ENCODE data around the gene DIDO1.

Gene DIDO1

DNA sequence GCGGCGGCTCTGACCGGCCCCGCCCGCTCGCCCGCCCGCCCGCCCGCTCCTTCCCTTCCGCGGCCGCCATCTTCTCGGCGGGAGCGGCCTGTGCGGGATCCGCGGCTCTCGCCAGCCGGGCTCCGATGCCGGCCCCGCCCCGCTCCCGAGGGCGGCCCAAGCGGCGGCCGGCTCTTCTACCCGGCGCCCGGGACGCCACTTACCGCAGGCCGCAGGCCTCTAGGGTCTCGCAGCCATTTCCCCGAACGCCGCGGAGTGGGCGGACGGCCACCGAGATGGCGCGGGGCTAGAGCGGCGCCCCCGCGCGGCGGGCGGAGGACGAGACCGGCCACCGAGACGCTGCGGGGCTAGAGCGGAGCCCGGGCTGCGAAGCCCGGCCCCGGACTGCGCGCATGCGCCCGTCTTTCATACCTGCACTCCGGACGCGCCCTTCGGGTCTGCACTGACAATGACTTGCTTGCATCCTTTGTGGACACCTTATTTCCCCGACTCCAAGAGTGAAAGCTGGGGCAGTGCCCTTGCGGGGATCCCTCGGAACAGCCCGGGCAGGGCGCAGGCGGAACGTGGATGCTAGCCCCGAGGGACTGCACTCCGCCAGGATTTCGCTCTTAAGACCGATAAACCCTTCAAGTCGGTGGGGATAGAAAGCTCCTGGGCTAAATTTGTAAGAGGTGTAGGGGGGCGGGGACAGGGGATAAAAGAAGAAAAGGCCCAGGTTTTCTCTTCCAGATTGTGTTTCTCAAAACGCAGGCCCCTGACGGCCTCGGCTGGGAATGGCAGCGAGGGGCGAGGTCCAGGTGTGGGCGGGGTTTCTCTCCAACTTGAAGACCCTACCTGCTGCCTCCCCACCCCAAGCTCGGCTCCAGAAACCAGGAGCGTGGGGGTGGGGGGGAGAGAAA lies at the start of gene DIDO1:
Gene DIDO1 (minus strand): TSS at position 277 of the 899 bp plus-strand sequence.
- DNase-seq (ENCODE audit: low spot score): peak; percentile 93

DNA sequence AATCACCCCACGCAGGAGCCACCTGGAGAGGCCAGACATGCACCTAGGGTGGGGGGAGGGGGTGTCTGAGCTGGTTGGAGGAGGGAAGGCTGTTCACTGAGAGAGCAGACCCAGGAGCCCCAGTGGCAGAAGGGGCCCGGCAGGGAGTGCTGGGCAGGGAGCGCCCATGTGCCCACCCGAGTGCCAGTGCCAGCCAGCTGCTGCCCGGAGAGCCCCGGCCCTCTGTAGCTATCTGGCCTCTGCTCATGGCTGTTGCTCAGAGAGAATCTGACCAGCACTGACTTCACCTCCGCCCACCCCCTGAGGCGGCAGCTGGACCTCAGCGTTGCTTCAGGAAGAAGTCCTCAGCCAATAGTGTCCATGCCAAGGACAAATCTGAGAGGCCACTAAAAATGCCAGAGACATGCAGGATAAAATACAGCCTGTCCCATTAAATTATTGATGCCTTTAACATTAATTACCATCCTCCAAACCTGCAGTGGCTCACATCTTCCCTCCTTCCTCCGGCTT lies 49.0 kb upstream of the DIDO1 start:
- no peak for DNase-seq (ENCODE audit: low spot score)

DNA sequence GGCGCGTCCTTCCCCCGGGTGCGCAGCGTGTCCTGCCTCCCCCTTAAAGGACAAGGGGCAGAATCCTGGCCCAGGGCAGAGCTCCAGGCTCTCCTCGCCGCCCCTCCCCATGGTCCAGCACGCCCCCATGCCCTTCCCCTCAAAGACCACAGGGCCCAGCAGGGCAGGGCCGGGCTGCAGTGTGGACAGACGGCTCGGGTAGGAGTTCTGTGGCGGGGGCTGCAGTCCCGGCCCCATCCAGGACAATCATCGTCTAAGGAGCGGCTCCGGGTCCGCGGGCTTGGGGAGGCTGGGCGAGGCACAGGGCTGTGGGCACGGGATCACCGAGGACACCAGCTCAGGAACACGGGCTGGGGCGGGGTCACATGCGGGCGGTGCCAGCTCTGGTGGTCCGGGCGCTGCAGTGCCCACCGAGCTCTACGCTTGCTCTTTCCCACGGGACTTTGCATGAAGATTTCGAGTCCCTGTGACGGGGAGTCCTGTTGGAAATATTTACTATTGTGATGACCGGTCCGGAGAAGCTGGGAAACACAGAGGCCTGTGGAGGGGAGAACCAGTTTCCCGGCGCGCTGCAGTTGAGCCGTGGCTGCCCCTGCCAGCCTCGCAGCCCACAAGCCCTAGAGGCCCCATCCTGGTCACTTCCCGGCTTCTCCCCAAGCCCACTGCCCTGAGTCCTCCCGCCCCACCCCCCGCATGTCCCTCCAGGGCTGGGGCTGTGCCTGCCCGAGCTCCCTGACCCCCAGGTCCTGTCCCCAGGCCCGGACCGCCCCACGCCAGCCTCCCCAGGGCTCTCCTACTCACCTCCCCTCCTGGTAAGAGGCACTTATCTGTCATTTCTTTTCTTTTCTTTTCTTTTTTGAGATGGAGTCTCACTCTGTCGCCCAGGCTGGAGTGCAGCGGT lies 46.8 kb upstream of the DIDO1 start:
- no peak for DNase-seq (ENCODE audit: low spot score)

DNA sequence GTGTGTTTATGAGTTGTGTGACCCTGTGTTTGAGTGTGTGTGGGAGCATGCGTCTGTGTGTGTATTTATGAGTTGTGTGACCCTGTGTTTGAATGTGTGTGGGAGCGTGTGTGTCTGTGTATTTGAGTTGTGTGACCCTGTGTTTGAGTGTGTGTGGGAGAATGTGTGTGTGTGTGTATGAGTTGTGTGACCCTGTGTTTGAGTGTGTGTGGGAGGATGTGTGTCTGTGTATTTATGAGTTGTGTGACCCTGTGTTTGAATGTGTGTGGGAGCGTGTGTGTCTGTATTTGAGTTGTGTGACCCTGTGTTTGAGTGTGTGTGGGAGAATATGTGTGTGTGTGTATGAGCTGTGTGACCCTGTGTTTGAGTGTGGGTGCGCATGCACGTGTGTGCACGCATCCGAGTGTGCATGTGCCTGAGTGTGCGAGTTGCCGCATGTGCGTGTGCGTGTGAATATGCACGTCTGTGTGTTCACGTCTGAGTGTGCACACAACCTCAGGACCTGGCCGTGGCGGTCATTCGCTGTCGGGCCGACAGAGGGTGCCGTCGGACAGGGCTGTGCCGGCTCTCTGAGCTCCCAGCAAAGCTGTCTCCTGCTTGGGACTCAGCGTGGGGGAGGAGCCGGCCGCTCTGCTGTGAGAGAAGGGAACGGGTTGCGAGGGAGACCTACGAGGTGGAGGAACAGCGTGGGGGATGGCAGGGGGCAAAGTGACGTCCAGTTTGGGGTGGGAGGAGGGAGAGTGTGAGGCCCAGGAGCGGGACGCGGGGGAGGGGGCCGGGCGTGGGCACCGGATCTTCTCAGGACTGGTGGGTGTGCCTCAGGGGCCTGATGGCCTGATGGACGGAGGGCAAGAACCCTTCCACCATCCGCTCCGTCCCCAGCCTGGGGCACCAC lies 45.9 kb upstream of the DIDO1 start:
- peak; percentile 98 for DNase-seq (ENCODE audit: low spot score)

DNA sequence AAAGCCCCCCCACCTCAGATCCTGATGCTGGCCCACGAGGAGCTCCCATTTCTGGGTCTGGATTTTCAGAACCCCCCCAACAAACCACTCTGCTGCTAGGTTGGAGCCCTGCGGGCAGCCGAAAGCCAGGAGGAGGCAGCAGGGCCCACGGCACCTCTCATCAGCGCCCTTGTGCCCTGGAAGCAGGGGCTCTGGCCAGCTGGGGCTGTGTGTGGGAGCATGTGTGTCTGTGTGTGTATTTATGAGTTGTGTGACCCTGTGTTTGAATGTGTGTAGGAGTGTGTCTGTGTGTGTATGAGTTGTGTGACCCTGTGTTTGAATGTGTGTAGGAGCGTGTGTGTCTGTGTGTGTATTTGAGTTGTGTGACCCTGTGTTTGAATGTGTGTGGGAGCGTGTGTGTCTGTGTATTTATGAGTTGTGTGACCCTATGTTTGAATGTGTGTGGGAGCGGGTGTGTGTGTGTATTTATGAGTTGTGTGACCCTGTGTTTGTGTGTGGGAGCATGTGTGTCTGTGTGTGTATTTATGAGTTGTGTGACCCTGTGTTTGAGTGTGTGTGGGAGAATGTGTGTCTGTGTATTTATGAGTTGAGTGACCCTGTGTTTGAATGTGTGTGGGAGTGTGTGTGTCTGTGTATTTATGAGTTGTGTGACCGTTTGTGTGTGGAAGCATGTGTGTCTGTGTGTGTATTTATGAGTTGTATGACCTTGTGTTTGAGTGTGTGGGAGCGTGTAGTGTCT lies 45.1 kb upstream of the DIDO1 start:
- no peak for DNase-seq (ENCODE audit: low spot score)

DNA sequence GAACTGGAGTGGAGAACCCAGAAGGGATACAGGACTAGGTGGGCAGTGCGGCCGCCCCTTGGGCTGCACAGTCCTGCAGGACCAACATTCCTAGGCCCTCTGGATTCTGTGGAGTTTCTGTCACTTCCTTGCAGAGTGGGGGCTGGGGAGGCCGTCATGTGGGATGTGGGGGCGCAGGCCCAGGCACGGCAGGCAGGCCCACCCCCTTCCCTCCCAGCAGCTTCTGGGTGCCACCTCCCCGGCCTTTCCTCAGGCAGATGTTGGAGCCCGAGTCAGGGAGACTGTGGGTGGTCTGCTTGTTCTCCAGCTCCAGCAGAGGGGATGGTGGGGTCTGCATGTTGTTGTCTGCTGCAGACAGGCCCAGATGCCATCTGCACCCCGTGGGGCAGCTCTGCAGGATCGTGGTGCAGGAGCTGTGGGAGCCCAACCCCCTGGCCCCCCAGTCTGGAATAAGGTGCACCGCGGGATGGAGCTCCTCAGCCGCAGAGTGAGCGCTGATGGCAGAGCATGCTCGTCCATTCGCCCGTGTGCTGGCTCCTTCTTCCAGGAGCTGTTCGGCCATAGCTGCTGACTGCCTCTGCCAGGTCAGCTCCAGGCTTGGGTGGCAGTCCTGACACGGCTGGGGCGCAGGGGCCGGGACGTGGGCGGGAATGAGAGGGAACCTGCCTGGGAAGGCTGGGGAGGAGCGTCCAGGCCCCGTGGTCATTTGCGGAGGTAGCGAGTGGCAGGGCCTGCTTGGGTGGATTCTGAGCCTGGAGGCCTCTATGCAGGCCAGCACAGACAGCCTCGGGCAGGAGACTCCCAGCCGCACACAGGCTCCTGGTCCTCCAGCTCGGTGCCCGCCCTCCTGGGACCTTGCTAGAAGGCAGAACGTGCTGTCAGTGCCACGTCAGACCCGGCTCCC lies 44.3 kb upstream of the DIDO1 start:
- DNase-seq (ENCODE audit: low spot score): no peak

DNA sequence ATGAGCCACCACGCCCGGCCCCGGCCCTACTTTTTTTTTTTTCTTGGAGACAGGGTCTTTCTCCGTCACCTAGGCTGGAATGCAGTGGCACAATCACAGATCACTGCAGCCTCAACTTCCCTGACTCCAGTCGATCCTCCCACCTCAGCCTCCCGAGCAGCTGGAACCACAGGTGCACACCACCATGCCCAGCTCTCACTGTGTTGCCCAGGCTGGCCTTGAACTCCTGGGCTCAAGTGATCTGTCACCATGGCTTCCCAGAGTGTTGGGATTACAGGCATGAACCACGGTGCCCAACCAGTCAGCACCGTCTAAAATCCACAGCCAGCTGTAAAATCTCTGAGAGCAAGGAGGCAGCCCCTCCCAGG lies 43.6 kb upstream of the DIDO1 start:
- DNase-seq (ENCODE audit: low spot score): no peak

DNA sequence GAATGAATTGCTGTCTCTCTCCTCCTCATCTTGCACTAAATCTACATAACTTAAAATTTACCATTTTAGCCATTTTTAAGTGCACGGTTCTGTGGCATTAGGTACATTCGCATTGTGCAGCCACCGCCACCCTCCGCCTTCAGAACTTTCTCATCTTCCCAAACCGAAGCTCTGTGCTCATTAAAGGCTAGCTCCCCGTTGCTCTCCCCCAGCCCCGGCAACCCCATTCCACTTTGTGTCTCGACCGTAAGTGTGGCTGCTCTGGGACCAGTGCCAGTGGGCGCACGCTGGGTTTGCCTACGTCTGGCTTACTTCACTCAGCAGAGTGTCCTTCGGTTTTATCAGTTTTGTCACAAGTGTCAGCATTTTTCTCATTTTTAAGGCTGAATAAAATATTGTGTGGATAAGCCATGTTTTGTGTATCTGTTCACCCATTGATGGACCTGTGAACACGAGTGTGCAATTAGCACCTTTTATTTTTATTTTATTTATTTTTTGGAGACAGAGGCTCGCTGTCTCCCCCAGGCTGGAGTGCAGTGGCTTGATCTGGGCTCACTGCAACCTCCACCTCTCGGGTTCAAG lies 43.0 kb upstream of the DIDO1 start:
- DNase-seq (ENCODE audit: low spot score): no peak

DNA sequence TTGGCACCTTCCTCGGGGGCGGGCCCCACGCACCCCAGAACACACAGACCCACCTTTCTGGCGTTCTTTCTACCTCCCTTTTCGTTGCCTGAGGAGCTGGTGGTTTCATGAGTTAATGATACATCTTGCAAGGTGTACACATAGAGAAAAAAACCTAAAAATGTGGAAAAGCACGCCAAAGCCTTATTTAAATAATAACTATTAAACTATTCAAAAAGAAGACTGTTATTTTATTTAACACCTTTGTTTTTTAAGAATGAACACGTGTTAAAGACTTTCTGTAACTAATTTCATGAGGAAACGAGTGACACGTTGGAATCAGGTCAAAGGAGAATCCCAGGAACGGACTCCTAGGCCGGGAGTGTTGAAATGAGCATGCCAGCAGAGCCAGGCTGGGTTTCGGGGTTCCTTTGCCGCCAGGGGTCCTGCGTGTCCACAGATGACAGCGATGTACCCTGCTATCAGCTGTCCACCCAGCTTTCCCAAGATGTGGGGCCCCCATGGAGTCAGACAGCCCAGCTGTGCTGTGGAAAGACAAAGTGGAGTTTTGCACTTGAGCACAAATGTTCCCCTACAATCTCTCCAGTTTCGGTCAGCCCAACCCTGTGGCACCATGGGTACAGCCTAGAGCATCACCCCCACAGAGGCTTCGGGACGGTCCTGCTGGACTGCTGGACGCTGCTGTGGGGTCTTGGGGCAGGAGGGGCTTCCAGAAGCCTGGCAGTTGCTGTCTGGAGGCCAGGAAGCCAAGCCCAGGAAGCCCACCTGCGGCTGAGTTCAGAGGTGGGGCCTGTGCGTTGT lies 42.3 kb upstream of the DIDO1 start:
- DNase-seq (ENCODE audit: low spot score): no peak

DNA sequence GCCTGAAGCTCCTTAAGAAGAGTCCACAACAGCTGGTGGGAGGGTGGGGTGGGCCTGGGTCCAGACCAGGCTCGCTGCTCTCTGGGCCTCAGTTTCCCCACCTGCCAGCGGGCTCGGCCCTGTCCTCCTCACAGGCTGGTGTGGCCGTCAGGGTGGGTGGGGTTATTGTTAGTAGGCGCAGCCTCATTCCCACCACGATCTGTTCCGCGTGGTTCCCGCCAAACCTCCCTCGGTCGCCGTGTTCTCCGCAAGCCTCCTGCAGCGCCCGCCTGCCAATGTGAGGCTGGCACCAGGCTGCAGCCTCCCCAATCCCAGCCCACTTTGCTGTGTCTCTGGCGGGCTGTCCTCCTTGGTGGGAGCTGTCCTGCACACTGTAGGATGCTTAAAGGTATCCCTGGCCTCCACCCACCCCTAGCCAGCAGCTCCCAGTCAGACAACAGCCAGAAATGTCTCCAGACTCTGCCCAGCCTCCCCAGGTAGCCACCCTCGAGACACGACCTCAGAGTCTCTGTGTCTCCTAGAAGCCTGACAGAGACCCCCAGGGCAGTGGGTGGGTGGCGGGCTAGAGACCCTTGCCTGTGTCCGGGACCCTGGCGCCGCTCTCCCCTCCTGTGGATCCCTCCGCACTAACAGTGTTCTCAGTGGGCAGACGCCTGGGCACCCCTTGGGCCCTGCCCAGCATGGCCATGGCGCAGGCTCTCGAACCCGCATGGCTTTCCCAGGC lies 41.5 kb upstream of the DIDO1 start:
- no peak for DNase-seq (ENCODE audit: low spot score)

DNA sequence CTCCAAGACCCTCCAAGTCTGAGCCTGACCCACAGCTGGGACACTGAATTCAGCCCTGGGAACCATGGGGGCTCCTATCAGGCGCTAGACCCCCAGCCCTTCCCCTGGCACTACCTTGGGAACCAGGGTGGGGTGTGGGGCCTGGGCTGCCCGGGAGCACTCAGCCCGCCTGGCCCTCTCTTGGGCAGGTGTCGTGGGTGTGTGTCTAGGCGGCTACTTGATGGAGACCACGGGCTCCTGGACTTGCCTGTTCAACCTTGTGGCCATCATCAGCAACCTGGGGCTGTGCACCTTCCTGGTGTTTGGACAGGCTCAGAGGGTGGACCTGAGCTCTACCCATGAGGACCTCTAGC lies 40.8 kb upstream of the DIDO1 start:
- DNase-seq (ENCODE audit: low spot score): no peak

DNA sequence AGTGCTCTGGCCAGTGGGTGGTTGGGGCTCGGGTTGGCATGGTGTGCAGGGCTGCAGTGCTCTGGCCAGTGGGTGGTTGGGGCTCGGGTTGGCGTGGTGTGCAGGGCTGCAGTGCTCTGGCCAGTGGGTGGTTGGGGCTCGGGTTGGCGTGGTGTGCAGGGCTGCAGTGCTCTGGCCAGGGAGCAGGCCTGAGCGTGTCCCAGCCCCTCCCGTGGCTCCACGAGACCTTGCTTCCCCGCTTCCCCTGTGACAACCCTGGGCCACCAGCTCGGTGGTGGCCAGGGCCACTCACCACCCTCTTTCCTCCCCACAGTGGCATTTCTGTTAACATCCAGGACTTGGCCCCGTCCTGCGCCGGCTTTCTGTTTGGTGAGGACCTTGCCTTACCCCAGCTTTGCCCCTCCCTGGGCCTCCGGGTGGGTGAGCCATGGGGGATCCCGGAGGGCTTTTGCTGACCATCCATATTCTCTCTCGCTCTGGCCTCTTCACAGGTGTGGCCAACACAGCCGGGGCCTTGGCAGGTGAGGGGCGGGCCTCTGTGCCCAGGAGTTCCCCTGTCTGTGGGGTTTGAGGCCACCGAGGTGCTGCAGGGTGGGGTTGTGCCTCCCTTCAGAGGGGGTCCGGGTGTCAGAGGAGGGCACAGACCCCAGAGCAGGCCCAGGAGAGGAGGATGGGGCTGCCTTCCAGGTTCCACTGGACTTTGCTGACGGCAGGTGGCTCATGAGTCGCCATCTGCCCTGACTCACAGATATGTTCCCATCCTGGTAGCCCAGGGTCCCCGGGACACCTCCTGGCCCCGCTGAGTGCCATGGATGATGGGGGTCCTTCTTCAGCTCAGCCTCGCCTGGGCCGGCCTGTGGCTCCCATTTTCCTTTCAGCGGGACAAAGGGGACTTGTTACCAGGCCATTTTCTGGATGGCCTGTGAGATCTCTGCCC lies 40.2 kb upstream of the DIDO1 start:
- DNase-seq (ENCODE audit: low spot score): no peak

DNA sequence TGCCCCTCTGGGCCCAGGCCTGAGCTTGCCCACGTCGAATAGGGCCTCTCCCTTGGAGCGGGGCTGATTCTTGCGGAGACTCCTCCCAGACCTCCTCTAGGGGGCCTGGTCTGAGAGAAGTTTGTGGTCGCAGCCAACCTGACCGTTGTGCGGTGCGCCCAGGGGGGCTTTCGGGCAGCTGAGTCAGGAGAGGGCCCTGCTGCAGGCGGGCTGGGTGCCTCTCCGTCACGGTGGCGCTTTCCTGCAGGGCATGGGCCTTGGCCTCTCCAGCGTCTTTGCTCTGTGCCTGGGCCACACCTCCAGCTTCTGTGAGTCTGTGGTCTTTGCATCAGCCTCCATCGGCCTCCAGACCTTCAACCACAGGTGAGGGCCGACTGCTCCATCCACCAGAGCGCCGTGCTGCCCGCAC lies 39.1 kb upstream of the DIDO1 start:
- DNase-seq (ENCODE audit: low spot score): no peak

DNA sequence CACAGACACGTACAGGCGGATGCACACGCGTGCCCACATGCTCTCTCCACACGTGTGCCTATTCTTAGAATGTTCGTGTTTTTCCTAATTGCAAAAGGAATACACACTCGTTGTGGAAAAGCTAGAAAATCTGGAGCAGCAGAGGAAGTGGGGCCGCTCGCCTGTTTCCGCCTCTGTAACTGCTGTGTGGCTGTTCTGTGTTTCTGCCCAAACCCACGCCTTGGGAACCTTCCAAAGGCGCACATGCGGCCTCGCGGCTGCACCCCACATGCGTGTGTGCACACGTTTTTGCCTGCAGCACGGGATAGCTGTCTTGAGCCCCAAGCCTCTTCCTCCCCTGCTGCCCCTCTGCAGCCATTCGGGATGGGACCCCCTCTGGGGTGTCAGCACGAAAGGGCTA lies 38.4 kb upstream of the DIDO1 start:
- no peak for DNase-seq (ENCODE audit: low spot score)

DNA sequence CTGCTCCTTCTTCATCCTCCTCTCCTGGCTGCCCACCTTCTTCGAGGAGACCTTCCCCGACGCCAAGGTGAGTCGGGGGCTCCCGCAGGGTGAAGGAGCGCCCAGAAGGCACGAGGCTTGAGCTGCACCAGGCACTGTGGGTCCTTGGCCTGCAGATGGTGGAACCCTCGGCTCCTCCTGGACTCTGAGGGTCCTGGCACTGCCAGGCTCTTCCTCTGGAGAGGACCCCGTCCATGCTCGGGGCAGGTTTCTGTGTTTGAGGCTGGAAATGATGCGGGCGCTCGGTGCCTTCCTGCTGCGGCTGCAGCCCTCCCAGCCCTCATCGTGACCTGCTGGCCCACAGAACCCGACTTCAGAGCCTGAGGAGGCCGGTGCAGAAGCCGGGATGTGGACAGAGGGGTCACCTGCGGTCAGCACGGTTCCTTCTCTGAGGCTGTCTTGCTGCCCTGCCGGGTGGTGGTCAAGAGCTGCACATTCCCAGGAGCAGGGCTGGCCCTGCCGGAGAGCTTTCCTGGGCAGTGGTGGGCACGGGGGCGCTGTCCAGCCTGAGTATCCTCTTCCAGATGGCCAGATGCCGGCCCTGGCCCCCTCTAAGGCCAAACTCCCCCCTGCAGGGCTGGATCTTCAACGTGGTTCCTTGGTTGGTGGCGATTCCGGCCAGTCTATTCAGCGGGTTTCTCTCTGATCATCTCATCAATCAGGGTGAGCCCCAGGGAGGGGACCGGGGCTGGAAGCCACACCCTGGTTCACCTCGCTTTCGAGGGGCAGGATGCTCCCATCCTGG lies 37.5 kb upstream of the DIDO1 start:
- no peak for DNase-seq (ENCODE audit: low spot score)

DNA sequence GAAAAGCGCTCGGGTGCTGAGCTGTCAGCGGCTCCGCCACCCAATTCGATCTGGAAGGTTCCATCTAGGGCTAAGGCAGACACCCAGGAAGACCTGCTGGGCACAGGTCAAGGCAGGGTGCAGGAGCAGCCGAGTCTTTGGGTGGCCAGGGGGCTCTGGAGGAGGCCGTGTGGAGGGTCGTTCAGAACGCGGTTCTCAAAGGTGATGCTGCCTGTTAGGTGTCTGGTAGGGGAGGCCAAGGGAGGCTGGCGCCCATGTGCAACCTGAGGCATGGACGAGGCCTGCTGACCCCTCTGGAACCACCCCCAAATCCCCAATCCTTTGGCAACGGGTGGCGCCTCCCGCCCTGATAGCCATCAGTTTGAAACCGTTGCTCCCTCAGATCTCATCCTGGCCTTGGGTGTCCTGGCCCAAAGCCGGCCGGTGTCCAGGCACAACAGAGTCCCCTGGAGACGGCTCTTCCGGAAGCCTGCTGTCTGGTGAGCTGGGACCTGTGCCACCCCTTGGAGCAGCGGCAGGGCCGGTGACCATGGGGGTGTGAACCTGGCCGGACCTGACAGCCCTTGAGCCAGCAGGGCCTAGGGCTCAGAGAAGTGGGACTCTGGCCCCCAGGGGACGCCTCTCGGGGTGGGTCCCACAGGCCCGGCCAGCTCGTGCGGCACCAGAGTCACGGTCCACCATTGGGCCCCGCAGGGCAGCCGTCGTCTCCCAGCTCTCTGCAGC lies 36.7 kb upstream of the DIDO1 start:
- no peak for DNase-seq (ENCODE audit: low spot score)

All from iPS-NIHi11 (cell line).